GM18519 (cell line): ENCODE measurements around the gene TRIM27.
"Not testable (repeated sequence)": the region's sequence is repeated elsewhere in the genome, so short reads cannot be mapped to it uniquely, and the experiment has no call there.

ENCODE experiments used
- ATAC-seq: cut with Tn5 transposase; IDR thresholded peaks from one replicate; pipeline ENCODE4 v1.9.1; 2021; ENCODE audit warnings: mild to moderate bottlenecking, moderate library complexity; ENCODE audit not compliant: unreplicated experiment, low FRiP score

TRIM27 gene

DNA sequence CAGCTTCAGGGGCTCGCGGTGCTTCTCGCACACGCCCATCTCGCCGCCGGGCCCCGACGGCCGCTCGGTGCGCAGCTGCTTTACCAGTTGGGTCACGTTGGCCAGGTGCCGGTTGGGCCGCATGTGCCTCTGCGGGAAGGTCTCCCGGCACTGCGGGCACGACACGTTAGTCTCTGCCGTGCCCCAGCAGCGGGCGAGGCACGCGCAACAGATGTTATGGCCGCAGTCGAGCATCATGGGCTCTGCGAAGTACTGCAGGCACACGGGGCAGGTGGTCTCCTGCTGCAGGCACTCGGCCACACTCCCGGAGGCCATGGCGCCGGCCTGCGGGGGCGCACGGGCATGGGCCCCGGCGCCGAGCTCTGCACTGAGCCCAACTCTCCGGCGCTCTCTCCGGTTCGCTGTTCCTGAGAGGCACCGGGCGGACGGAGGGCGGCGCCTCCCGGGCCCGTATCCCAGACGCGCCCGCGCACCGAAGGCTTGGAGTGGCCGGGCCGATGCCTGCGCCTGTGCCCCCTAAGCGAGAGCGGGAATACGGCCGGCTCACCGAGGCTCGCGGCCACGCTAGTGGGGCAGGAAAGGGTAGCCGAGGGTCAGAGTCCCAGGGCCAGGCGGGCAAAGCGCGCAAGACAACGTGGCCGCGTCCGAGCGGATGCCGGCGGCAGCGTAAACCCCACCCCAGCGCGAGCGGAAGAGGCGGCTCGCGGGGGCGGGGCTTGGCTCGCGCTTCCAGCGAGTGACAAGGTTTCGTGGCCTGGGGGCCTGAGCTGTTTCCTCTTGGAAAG lies at the start of gene TRIM27:
Gene TRIM27, minus strand, starts transcription at position 668 of the 785 bp plus-strand sequence. Its CDS starts 353 bp downstream, at position 315.
- peak; percentile 54 for ATAC-seq

DNA sequence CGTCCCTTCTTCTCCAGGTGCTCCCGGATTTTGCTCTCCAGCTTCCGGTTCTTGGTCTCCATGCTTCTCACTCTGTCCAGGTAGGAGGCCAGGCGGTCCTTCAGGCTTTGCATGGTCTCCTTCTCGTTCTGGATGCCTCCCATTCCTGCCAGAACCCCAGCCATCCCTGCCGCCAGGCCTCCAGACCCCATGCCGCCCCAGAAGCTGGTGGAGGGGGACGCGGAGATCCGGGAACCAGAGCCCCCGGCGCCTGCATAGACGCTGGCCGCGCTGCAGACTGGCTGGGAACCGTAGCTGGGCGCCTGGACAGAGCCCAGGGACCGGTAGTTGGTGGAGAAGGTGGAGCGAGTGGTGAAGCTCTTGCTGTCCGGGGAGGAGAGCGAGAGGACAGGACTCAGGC lies 46.3 kb upstream of the TRIM27 start:
- ATAC-seq = not testable (repeated sequence)

DNA sequence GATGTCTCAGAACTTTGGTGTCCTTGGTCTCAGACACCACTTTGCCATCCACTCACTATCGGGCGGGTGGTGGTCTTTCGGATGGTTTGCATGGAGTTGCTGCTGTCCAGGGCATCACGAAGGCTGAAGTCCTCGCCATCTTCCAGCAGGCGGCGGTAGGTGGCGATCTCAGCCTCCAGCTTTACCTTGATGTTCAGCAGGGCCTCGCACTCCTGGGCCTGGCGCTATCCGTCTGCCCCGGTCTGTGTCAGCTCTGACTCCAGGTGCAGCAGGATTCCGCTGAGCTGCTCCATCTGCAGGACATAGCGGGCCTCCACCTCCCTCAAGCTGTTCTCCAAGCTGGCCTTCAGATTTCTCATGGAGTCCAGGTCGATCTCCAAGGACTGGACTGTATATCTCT lies 45.3 kb upstream of the TRIM27 start:
- no peak for ATAC-seq

DNA sequence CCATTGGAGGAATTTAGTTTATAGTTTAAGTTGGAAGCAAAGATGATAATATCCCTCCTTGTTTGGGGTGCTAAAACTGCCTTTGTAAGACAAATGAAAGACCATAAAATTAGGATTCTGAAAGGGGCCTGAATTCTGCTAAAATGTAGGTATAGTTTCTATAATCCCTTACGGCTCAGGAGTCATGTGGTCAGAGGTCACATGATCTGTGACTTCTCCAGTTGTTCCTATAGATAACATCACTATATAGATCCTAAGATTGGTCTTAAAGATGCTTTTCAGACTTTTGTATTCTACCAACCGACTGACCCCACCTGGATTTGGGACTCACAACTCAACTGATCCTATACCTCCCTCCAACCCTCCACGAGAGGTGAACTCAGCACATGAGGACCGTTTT lies 44.7 kb upstream of the TRIM27 start:
- ATAC-seq = no peak

DNA sequence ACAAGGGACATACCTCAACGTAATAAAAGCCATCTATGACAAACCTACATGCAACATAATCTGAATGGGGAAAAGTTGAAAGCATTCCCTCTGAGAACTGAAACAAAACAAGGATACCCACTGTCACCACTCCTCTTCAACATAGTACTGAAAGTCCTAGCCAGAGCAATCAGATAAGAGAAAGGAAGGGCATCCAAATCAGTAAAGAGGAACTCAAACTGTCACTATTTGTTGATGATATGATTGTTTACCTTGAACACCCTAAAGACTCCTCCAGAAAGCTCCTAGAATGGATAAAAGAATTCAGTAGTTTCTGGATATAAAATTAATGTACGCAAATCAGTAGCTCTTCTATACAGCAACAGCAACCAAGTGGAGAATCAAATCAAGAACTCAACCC lies 41.9 kb upstream of the TRIM27 start:
- no peak for ATAC-seq

- ATAC-seq = no peak
These were observed 37.2 kb upstream of the TRIM27 start for GRCh38 chr6:28960846-28961500.

DNA sequence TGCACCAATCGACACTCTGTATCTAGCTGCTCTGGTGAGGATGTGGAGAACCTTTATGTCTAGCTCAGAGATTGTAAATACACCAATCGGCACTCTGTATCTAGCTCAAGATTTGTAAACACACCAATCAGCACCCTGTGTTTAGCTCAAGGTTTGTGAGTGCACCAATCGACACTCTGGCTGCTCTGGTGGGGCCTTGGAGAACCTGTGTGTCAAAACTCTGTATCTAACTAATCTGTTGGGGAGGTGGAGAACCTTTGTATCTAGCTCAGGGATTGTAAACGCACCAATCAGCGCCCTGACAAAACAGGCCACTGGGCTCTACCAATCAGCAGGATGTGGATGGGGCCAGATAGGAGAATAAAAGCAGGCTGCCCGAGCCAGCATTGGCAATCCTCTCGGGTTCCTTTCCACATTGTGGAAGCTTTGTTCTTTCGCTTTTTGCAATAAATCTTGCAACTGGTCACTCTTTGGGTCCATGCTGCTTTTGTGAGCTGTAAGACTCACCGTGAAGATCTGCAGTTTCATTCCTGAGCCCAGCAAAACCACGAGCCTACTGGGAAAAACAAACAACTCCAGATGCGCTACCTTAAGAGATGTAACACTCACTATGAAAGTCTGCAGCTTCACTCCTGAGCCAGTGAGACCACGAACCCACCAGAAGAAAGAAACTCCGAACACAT lies 34.9 kb upstream of the TRIM27 start:
- not testable (repeated sequence) for ATAC-seq

DNA sequence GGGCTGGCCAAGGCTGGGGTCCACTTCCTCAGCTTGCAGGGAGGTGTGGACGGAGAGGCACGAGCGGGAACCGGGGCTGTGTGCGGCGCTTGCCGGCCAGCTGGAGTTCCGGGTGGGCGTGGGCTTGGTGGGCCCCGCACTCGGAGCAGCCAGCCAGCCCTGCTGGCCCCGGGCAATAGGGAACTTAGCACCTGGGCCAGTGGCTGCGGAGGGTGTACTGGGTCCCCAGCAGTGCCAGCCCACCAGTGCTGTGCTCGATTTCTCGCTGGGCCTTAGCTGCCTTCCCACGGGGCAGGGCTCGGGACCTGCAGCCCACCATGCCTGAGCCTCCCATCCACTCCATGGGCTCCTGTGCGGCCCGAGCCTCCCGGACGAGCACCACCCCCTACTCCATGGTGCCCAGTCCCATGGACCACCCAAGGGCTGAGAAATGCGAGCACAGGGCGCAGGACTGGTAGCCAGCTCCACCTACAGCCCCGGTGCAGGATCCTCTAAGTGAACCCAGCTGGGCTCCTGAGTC lies 34.1 kb upstream of the TRIM27 start:
- not testable (repeated sequence) for ATAC-seq

DNA sequence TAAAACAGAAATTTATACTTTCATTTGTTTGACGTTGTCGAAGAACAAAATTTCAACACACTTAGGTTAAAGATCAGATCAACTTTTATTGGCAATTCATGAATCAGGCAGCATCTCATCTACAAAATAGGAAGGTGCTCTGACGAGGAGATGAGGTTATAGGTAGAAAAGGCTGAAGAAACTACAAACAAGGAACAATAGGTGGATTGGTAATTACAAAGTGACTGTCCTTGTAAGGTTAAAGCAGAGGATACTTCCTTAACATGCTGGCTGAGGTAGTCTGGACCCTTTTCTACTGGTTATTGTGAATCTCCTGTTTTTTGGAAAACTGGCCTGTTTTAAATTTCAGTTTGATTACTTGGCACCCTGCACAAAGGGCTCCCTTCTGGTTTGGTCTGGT lies 32.5 kb upstream of the TRIM27 start:
- no peak for ATAC-seq

DNA sequence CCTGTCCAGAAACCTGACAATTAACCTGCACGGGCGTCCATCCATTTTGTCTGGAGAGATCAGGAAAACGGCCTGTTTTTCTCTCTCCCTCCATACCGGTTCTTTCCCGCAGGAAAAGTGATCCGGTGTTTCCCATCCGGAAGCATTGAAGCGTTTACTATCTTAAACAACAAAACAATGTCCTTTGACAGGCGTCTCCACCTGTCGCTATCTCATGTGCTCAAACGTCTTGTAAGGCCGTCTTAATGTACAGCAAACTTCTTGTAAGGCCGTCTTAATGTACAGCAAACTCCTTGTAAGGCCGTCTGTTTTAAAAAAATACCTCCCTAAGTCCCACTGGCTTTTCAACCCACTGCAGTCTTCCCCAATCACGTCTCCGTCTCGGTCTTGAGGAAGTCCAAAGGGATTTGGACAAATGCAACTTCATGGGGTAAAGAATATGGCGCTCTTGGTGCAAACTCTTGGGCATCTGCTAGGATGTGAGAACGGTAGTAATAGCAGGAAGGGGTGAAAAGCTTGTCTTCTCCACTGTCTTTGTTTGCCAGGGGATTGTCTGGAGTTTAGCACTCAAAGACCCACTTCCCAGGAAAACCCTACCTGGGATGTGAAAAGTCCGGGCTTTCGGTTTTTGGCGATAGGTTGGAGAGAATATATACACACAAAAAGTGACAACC lies 29.9 kb upstream of the TRIM27 start:
- ATAC-seq = no peak

GRCh38 chr6:28953039-28953584 lies 29.3 kb upstream of the TRIM27 start:
- peak; percentile 65 for ATAC-seq

DNA sequence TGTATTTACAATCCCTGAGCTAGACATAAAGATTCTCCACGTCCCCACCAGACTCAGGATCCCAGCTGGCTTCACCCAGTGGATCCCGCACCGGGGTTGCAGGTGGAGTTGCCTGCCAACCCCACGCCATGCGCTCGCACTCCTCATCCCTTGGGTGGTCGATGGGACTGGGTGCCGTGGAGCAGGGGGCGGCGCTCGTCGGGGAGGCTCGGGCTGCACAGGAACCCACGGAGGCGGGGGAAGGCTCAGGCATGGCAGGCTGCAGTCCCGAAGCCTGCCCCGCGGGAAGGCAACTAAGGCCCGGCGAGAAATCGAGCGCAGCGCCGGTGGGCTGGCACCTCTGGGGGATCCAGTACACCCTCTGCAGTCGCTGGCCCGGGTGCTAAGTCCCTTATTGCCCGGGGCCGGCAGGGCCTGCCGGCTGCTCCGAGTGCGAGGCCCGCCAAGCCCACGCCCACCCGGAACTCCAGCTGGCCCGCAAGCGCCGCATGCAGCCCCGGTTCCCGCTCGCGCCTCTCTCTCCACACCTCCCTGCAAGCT lies 25.9 kb upstream of the TRIM27 start:
- not testable (repeated sequence) for ATAC-seq

DNA sequence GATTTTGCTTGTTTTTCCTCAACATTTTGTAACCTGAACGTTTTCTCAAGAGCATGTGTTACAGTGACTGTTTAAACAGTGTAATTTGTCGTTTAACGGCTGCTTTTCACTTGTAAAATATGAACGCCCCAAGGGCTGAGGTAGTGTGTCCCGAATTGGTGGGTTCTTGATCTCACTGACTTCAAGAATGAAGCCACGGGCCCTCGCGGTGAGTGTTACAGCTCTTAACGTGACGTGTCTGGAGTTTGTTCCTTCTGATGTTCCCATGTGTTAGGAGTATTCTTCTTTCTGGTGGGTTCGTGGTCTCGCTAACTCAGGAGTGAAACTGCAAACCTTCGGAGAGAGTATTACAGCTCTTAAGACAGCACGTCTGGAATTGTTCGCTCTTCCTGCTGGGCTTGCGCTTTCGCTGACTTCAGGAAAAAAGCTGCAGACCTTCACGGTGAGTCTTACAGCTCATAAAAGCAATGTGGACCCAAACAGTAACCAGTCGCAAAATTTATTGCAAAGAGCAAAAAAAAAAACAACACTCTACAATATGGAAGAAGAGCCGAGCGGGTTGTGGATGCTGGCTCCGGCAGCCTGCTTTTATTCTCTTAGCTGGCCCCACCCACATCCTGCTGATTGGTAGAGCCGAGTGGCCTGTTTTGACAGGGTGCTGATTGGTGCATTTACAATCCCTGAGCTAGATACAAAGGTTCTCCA lies 25.1 kb upstream of the TRIM27 start:
- ATAC-seq = no peak

DNA sequence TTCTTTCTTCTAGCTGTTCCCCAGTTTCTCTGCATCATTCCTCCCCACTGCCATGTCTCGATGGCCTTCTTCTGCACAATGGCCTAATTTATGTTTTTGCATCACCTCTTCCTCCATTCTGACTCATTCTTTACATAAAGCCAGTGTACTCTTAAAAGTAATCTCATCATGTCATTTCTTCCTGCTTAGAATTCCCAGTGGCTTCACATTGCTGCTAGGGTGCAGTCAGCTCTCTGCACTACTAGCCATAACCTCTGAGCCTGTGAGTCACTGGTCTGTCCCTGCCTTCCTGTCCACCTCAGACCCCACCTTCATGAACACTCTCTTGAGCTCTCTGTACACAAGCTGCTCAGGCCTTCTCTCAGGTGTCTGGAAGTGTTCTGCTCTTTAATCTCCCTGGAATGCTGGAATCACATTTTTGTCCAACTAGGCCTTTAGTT lies 24.1 kb upstream of the TRIM27 start:
- no peak for ATAC-seq

DNA sequence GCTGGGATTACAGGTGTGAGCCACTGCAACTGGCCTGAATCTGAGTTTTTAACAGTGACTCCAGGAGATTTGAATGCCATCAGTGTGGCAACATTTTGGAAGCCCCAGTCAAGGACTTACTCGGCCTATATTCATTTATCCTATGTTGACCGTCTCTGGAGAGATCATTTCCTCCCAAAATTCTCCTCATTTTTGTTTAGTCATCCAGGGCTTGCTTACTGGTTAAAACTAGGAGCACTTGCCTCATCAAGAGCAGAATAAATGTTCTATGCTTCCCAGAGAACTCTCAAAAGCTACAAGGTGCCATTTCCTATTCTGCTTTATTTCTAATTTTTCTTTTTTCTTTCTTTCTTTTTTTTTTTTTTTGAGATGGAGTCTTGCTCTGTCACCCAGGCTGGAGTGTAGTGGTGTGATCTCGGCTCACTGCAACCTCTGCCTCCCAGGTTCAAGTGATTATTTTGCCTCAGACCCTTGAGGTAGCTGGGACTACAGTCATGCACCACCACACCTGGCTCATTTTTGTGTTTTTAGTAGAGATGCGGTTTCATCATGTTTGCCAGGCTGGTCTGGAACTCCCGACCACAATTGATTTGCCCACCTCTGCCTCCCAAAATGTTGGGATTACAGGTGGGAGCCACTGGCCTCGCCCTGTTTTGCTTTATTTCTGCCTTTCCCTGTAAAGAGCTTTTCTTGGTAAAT lies 23.4 kb upstream of the TRIM27 start:
- no peak for ATAC-seq

- no peak for ATAC-seq
These were observed 21.6 kb upstream of the TRIM27 start for GRCh38 chr6:28945349-28945748.

DNA sequence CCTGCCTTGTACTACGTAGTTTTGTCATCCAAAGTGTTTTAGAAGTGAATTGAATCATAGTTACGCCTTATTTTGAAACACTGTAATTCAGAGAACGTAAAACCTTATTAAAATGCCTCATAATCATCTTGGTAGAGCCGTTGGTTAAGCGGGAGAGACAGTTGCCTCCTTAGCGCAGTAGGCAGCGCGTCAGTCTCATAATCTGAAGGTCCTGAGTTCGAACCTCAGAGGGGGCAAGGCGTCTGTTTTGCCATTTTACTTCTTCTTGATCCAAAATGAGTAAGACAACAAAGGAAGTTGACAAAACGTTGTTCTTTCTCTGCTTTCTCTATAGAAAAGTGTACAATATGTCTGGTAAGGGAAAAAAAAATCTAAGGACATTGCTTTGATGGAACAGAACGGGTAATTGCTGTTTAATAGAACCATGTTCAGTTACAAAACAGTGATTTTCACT lies 20.7 kb upstream of the TRIM27 start:
- no peak for ATAC-seq

DNA sequence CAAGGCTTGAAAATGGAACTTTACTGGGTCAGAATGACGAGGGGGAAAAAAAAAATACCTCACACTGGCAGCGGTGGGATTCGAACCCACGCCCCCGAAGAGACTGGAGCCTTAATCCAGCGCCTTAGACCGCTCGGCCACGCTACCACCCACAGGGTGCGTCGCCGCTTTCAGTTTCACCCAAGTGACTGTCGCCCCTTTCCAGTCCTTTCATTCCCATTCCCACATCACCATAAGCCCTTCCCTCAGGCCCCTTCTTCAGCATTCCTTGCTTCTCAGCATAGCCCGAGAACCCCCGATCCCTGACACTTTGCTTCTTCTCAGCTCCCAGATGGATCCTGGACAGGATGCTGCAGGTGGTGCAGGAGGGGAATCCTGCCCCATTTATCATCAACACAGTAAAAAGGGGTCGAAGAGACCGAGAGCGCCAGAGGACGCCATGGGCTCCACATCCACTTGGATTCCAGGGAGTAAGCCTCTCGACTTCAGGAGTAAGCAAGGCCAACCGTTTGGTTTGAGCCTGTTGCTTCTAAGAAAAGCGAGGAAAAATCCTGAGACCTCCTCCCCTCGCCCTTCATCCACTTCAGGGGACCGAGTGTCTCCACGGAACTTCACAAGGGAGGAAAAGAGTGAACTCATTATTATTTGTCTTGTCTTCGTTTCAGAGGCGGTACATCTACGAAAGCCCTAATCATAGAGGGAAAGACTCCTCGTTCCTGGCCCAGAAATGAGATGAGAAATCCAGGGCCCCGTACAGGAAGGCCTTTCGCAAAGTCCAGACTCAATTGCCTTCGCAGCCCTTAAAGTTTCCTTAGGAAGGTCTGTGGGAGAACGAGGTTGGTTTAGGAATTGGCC lies 20.0 kb upstream of the TRIM27 start:
- no peak for ATAC-seq
